CD4-positive, alpha-beta T cell treated with Interferon gamma for 1 hour (primary cell): ENCODE data around the gene PLD5.
"Not testable (repeated sequence)": the region's sequence is repeated elsewhere in the genome, so short reads cannot be mapped to it uniquely, and the experiment has no call there.

Experiments
- DNase-seq: peaks from one replicate; pipeline ENCODE4 v3.0.0-alpha.2; 2020

Gene PLD5

DNA sequence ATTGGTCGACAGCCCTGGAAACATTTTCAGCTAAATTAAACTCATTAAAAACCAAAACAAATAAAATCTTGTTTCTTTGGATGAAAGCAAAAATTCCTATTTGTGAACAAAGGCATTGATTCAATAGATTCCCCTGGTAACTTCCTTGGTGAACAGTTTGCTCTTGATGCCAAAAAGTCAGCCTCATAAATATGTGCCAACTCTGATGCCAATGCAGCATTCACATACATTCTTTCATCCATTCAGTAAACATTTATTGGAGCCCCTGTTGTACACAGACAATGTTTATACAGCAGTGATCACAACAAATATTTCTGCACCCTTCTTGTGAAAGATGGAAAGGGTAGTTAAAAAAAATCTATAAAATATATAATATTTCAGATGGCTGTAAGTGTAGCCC lies 107.8 kb downstream of the PLD5 start:
- no peak for DNase-seq

DNA sequence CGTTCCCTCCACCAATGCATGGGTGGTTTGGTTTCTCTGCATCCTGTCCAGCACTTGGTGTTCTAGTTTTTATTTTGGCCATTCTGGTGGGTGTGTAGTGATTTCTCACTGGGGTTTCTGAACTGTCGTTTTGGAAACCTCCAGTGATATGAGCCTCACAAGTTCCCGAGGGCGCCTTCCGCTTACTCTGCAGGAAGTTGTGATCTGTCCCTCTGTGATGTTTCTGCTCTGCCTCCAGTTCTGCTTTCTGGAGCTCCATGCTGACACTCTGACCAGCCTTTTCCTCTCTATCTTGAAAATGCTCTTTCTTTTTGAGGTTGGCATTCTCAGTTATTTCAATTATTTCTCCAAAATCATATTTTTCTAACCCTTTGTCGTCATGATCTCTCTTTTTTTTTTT lies 111.6 kb downstream of the PLD5 start:
- no peak for DNase-seq

DNA sequence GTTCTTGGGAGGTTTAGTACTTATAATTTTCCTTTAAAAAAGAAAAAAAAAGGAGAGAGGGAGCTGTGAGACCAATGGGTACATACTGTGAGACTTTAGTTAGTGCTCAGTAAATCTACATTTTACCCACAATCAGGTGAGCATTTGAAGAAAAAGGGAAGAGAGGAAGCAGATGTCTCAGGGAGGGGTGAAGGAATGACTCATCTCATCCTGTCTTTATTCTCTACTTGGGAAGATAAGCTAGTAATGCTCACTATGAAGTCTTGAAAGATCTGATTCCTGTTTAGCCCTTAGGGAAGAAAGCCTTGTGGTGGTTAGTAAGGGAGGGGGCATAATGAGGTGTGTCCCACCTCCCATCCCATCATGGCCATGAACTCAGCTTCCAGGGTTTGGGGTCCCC lies 112.6 kb downstream of the PLD5 start:
- DNase-seq, result no peak

DNA sequence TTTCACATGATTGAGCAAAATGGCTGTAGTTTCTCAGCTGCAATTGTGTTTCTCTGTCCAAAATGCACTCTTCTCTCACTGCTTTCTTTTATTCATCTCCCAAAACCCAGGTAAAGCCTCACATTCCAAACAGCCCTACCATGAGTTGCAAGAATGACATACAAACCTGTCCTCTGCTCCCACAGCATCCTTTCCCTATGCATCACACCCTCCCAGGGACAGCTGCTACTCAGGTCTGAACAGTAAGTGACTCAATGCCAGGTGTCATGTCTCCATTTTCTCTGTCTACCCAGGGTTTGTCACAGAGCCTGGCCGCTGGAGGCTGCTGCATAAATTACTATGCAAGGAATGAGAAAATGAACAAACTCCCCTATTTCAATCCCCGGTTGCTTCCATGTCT lies 118.5 kb downstream of the PLD5 start:
- DNase-seq, result no peak

DNA sequence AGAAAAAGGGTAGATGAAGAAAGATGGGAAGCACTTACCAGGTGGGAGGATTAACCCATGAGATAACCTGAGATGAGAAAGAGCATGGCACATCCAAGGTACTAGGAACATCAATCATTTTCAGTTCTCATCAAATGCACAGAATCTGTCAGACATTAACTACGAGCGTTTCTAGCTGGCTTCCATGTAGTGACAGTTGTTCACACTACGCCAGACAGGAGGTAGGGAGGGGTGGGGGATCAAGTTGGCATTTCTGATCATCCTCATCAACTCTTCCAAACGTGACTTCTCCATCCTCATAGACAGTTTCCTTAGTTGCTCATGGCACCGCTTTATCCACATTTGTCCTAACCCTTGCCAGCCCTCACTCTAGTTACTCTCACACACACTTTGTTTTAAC lies 120.2 kb downstream of the PLD5 start:
- no peak for DNase-seq

DNA sequence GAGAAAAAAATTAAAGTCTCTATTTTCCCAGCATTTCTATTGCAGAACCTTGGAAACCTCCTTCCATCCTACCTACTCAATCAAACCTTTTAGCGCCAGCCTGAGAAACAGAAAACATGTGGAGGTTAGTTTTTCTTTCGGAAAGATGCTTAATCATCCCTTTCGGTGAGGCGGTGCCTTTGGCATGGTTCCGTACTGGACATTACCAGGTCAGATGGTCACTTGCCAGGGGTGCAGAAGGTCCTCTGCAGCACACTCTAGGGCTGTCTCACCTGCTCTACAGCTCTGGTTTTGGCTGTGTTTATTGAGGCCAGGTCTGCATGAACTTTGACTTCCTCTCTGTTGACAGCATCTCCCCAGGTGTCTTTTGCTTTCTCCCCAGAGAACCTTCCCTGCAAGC lies 121.5 kb downstream of the PLD5 start:
- no peak for DNase-seq

DNA sequence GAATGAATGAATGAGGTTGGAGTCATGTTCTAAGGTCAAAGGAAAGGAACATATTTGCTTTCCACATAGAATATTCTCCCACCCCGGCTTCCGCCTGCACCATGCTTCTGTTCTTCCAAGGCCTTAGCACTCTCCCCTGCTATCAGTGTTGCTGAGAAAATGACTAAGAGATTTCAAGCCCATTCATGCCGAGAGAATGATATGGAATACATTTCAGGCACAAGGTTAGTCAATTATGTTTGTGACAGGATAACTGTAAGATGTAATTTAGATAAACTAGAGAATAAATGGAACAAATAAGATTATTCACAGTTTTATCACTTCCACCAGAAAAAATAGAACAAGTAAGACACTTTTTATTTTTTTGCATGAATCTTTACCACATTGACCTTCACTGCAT lies 122.6 kb downstream of the PLD5 start:
- DNase-seq, result no peak

DNA sequence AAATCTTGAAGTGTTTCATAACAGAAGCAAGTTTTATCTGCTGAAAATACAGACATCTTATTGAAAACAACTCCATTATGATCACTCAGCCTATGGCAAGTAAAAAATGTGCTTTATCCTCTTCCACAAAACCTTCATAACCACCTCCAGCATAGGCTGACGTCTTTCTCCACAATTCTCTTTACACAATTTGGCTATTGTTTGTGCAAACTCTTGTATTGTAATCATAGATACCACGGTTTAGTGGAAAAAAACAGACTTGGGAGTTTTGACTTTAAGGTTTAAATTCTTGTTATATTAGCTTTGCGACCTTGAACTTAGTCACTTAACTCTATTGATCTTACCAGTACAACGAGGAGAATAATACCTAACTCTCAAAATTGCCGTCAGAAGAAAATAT lies 126.1 kb downstream of the PLD5 start:
- no peak for DNase-seq

DNA sequence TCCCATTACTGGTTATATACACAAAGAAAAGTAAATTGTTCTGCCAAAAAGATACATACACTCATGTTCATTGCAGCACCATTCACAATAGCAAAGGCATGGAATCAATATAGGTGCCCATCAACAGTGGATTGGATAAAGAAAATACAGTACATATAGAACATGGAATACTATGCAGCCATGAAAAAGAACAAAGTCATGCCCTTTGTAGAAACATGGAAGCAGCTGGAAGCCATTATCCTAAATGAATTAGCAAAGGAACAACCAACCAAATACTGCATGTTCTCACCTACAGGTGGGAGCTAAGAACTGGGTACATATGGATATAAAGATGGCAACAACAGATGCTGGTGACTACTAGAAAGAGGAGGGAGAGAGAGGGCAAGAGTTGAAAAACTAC lies 132.6 kb downstream of the PLD5 start:
- no peak for DNase-seq

DNA sequence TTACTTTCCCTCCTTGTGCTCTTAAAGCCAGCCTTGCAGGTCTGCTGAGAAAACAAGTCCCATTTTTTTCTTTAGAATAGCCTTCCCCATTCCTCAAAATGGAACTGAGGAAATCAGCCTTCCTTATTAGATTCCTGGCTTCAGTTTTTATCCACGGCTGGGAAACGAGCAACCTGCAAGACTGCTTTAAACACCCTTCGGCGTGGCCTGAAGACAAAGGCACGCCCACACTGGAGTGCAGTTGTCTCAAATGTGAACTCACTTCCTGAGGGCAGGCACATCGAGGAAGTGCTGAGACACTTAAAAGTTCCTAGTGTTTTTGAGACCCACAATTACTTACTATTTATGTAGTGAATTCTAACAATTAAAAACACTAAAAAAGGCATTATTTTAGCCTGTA lies 148.4 kb downstream of the PLD5 start:
- not testable (repeated sequence) for DNase-seq

DNA sequence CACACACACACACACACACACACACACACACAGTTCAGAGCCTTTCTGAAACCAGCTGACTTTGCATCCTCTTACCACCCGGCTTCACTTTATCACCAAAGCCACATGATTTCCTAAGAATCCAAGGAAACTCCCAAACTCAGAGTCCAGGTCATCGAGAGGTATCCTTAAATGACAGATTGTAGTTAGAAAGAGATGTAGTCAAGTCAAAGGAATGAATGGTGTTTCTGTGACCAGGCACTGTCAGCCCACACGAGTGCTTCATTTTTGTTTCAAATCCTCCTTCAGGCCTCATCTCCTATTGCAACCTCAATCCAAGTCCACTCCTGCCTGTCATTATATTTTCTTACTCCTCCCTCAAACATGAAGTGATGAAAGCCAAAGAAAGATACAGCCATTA lies 174.1 kb downstream of the PLD5 start:
- not testable (repeated sequence) for DNase-seq

DNA sequence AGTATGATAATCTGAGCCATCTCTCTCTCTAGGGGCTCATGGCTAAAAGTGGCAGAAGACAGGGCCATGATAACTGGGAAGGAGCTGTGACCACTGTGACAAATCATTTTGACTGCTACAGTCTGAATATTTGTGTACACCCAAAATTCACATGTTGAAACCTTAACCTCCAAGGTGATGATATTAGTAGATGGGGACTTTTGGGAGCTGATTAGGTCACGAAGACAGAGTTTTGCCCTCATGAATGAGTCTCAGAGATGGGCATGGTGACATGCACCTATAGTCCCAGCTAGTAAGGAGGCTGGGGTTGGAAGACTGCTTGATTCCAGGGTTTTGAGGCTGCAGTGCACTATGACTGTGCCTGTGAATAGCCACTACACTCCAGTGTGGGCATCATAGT lies 174.9 kb downstream of the PLD5 start:
- no peak for DNase-seq

DNA sequence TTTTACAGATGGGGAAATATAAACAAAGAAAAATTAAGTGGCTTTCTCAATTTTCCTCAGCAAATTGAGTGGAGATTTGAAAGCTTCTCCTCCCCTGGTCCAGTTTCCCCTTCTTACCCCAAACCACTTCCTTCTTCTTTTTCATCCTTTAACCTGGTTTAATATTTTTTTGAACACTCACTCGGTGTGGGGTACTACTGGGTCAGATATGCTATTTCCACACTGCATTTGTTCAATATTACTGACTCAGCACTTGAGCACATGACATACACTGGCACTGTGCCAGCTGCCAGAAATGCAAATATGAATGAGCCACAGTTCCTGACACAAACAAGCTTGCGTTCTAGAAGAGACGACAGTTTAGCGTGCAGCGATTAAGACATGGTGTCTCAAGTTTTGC lies 193.6 kb downstream of the PLD5 start:
- not testable (repeated sequence) for DNase-seq

DNA sequence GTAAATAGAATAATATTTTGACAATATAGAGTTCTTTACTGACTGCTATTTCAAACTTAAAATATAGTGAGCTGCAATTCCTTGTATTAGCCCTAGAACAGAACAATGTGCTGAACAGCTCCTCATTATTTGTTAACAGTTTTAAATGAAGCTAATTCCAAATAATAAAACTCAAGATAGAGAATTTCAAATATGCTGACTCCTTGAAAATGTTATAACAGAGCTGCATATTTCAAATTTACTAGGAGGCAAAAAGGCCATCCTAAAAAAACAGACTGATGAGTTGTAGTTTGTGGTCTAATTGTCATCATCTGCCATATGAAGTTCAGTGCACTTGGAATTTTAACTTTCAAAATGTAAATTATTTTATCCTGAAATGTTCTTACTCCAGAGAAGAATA lies 197.1 kb downstream of the PLD5 start:
- not testable (repeated sequence) for DNase-seq

DNA sequence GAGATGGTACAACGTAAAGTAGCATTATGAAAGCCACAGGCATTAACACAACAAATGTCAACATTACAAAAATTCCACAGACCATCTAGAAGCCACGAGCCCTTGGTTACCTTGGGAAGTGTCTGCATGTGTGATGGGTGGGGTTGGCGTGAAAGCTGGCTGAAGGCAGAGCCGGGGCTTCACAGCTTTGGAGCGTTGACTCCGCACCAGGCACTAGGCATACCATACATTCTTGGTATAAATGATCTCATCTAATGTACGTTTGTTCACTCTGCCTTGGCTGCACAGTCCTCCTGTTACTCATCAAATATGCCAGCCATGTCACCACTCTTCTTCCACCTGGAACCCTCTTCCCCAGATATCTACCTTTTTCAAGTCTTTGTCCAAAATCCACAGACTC lies 202.5 kb downstream of the PLD5 start:
- DNase-seq, result not testable (repeated sequence)

DNA sequence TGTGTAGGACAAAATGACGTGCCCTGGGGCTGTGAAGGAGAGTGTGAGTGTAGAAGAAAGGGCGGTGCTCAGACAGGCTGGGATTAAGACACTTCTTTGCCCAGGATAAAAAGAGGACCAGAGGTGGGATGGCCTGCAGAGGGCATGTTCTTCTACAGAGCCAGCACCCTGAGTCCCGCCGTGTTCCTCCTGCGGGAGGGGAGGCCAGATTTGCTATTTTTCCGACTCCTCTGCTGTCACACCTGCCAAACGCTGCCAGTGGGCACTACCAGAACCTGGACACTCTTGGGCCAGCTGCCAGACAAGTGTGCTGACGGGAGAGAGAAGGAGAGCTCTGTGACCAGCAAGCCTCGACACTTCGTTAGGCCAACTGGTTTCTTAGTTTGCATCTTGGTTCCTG lies 206.4 kb downstream of the PLD5 start:
- DNase-seq, result no peak

DNA sequence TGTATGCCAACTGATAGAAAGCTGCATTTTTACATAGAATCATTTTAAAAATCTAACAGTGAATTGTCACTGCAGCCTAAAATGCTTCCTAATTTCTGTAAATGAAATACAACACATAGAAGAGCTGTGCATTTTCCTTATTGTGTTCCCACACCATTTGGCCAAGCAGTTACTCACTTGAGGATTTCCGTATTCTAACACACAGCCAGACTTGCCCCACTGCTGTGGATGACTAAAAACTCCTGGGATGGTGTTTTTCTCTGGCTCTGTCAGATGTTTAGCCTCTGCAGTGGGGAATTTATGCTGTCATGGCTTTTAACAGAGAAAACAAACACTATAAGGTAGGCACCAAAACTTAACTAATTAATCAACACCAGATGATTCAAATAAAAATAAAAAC lies 209.6 kb downstream of the PLD5 start:
- DNase-seq, result not testable (repeated sequence)

DNA sequence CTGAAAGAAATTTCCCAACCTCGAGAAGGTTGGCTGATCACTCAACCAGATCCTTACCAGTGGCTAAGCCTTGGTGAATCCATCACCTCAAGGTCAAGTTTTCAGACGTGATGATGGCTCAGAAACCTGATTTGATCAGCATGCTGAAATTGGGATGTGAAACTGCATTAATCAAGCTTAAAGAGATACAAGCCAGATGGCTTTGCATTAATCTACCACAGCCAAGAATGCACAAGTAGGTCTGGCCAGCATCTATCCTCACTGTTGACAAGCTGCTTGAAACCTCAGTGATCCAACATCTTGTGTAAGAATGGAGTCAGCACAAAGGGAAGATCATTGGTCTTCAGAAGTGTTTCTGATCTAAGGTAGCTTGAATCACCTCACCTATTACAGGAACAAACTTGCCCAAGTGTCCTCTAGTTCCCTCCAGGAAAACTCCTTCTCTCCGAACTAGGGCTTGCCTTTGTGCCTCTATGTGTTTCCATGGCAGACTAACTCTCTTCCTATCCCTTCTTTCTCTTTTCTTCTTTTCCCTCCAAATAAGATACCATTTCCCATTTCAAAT lies 210.3 kb downstream of the PLD5 start:
- DNase-seq, result not testable (repeated sequence)

DNA sequence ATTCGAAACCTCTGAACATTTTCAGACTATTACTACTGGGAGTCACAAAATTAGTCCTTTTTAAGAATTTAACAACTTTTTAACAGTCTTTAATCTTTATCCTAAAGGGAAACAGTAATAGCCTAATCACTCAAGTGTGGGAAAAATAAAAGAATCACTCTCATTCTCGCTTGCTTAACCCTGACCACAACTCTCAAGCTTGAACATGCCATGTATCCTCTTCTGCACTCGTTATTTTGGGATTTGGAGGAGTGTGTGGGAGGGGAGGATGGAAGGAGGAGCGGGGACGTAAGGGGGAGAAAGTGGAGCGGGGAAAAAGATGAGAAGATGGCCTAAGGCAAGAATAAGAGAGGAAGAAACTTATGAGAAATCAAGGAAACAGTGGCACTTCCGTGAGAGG lies 215.8 kb downstream of the PLD5 start:
- not testable (repeated sequence) for DNase-seq

DNA sequence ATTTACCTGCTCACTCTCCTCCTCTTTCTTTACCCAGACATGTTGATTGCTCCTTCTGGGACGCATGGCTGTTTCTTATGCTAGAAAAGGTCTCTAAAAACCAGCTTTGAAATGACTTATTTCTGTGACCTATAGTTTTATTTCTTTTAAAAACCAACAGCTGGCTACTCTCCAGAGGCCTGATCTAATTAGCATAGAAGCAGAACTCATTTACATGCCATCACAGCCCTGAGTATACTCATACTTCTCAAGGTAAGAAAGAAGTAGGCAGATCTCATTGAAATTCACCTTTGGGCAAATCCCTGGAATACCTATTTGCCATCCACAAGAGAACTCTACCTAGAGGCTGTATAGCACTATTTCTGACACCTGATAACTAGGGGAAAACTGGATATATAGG lies 230.7 kb downstream of the PLD5 start:
- DNase-seq, result not testable (repeated sequence)

DNA sequence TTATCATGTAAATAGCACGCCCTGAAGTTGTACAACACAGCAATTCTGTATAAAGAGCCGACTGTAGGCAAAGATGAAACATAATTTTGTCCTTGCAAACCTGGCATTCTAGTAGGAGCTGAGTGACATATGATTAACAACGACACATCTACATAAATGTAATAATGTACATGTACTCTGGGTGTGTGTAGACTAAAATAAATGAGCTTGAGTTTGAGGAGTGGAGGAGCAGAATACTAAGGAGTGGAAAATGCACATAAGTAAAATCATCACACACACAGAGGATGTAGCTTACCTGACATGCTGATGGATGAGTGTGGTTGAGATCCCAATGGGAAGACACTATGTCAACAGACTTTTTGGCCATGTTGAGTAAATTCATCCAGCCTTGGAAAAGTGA lies 236.4 kb downstream of the PLD5 start:
- not testable (repeated sequence) for DNase-seq

DNA sequence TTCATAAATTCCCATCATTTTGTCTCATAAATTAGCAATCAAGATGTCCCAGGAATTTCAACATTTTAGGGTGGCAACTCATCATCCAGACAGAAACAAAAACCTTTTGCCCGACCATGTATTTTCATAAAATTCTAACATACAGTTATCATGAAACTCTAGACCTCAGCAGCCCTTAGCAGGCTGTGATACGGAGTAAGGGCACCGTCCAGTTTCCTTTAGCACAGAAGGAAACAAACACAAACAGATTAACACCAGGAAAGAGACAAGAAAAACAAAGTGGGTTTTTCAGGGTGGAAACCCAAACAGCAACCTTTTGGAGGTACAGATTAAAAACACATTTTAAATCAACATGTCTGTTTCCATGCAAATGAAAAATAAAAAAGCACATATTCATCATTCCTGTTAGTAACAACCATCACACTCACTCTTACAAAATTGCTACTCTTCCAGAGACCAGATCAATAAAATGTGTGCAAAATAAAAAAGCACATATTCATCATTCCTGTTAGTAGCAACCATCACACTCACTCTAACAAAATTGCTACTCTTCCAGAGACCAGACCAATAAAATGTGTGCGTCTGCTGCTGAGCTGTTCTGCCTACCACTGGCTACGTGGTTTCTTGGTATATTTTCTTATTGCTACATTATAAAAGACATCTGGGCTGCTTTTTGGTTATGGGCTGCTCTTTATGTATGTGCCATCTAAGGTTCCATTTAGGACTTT lies 241.6 kb downstream of the PLD5 start:
- DNase-seq, result not testable (repeated sequence)

DNA sequence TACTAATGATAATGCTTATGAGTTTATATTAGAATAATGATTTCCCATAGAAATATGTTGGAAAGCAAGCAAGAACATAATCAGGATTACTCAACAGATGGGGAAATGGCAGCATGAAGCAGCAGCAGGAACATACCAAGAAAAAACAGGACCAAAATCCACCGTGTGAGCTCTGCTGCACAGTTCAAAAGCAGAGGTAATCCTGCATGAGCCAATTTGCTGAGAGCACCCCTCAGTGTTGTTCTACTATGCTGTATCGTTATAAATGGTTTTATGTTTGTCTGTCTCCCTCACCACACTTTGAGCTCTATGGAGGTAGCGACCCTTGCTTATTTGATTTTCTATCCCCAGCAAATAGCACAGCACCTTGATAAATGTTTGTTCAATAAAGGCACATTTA lies 246.1 kb downstream of the PLD5 start:
- DNase-seq, result not testable (repeated sequence)

DNA sequence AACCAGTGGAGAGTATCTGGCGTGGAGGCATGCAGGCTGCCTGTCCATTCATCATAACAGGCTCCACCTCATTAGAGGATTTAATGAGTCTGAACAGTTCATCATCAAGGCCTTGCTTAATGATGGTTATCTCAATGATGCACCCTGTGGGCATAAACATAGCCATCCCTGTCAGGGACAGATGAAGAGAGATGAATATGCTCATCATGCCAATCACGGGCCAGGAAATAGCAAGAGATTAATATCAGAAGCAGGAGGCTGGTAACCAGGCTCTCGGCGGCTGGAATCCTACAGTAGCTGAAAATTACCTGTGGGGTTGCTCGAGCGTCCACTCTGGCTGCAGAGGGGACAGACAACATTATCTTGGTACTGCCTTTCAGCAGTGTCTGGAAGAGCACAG lies 247.7 kb downstream of the PLD5 start:
- DNase-seq, result not testable (repeated sequence)

DNA sequence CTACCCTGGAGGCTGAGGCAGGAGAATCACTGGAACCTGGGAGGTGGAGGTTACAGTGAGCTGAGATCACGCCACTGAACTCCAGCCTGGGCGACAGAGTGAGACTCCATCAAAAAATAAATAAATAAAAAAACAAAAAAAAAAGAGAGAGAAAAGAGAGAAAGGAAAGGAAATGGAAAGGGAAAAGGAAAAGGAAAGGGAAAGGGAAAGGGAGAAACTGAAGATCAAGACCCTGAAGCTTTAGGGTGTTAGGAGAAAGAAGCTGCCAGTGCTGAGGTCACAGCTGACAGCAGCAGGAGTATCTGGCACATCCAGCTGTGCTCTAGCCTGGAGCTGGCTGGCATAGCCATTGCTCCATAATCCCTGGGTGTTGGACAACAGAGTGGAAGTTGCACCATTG lies 257.5 kb downstream of the PLD5 start:
- not testable (repeated sequence) for DNase-seq
